Calu3 (cell line): ENCODE results near the gene CNTNAP2. TPM values are rescaled to one million over a fixed set of nuclear protein-coding genes. Genes with fewer than 3 reads are reported as not detected.

Source experiments
- BruUV-seq: library from RNA; stranded (reverse); fragments of 400-500 nt; replicated peaks from 2 replicates; lab custom pipeline; 2021; lab: Mats Ljungman, UMichigan
- CTCF ChIA-PET: fragments of 300-600 bp; sonication (Branson Sonifier 250); formaldehyde crosslinking; loops from one replicate; lab custom pipeline; 2022; ENCODE audit warnings: antibody characterized with exemption; lab: Charles Lee
- DNase-seq: peaks from one replicate; pipeline ENCODE4 v3.0.0; 2022
- H3K27ac Mint-ChIP-seq: one replicate; pipeline ENCODE4 v1.8.0; 2022; ENCODE audit warnings: mixed read lengths; ENCODE audit not compliant: unreplicated experiment
- H3K27me3 Mint-ChIP-seq: one replicate; pipeline ENCODE4 v1.8.0; 2022; ENCODE audit warnings: mixed read lengths; ENCODE audit not compliant: unreplicated experiment
- H3K36me3 Mint-ChIP-seq: one replicate; pipeline ENCODE4 v1.8.0; 2022; ENCODE audit warnings: mild to moderate bottlenecking, moderate library complexity, mixed read lengths; ENCODE audit not compliant: insufficient read depth, unreplicated experiment
- H3K4me1 Mint-ChIP-seq: one replicate; pipeline ENCODE4 v1.8.0; 2022; ENCODE audit warnings: mild to moderate bottlenecking, low read depth, mixed read lengths; ENCODE audit not compliant: unreplicated experiment
- H3K4me3 Mint-ChIP-seq: one replicate; pipeline ENCODE4 v1.8.0; 2022; ENCODE audit warnings: mild to moderate bottlenecking, low read depth, moderate library complexity, mixed read lengths; ENCODE audit not compliant: unreplicated experiment
- H3K9me3 Mint-ChIP-seq: one replicate; pipeline ENCODE4 v1.8.0; 2022; ENCODE audit warnings: low read depth, mixed read lengths; ENCODE audit not compliant: unreplicated experiment
- intact Hi-C: fragments of 100-400 bp; cut with micrococcal nuclease; formaldehyde crosslinking; loops from one replicate; pipeline ENCODE4 v1.10.0; 2022; ENCODE audit not compliant: unreplicated experiment
- total RNA-seq: library from RNA; stranded (reverse); gene quantifications from 2 replicates; pipeline ENCODE4 v1.2.3, GENCODE V29; 2022
- TF ChIP-seq, protein P1 (sequence below): fragments of 200-600 bp; IDR thresholded peaks from one replicate; pipeline ENCODE4 v1.8.0; 2022; ENCODE audit warnings: antibody characterized with exemption; ENCODE audit not compliant: unreplicated experiment

The CNTNAP2 gene
- total RNA-seq, 1 experiment from 2014 or later: 1.1 TPM

DNA sequence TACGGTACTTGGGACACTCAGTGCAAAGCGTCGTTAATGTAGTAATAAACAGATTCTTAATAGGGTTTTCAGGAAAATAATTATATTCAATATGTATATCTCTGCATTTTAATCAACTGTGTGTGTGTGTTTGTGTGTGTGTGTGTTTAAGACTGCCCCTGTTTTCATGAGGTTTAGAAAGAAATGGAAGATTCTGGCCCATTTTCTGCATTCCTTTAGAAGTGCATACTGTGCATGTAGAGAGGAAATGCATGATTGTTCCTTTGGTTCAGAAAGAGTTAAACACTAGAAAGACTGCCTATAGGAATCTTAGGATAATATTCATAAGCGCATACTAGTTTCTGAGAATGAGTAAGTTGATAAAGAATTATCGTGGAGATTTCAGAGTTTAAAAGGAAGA, 975 bp downstream of the CNTNAP2 start:
- peaks cover 1% of the 10 kb centered on the region for H3K9me3 Mint-ChIP-seq
- H3K27me3 Mint-ChIP-seq: no peaks in the 10 kb centered on the region
- TF ChIP-seq, protein P1, sequence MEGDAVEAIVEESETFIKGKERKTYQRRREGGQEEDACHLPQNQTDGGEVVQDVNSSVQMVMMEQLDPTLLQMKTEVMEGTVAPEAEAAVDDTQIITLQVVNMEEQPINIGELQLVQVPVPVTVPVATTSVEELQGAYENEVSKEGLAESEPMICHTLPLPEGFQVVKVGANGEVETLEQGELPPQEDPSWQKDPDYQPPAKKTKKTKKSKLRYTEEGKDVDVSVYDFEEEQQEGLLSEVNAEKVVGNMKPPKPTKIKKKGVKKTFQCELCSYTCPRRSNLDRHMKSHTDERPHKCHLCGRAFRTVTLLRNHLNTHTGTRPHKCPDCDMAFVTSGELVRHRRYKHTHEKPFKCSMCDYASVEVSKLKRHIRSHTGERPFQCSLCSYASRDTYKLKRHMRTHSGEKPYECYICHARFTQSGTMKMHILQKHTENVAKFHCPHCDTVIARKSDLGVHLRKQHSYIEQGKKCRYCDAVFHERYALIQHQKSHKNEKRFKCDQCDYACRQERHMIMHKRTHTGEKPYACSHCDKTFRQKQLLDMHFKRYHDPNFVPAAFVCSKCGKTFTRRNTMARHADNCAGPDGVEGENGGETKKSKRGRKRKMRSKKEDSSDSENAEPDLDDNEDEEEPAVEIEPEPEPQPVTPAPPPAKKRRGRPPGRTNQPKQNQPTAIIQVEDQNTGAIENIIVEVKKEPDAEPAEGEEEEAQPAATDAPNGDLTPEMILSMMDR: no peak
- no TSS peak for BruUV-seq
- no peaks in the 10 kb centered on the region for H3K36me3 Mint-ChIP-seq
- no peak overlapping the region for H3K27ac Mint-ChIP-seq
- DNase-seq: no peak
- H3K4me3 Mint-ChIP-seq: no peak overlapping the region
- CTCF ChIA-PET: no interaction called here
- intact Hi-C loops: no loop called here
- no peaks in the 10 kb centered on the region for H3K4me1 Mint-ChIP-seq

DNA sequence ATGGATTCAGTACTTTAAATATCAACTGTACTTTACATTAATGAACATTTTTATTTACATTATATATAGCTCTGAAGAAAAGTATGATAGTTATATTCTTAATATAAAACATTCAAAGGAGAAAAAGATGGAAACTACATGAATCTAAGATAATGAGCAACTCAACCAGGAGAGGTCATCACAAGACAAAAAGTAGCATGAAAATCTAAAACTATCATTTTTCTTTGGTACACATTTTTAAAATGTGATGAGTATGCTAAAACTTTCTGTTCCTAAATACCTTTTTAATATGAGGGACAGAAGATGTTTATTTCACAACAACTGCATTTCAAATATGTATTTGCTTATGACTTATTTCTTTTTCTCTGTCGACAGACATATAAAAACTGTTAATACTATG, 2.4 kb downstream of the CNTNAP2 start:
- no TSS peak for BruUV-seq
- DNase-seq: no peak
- intact Hi-C loops: no loop called here
- Mint-ChIP-seq H3K9me3 (peaks cover 2% of the 10 kb centered on the region), H3K27ac (no peak overlapping the region), H3K27me3 (no peaks in the 10 kb centered on the region), H3K36me3 (no peaks in the 10 kb centered on the region), H3K4me3 (no peak overlapping the region), H3K4me1 (no peaks in the 10 kb centered on the region)
- TF ChIP-seq, protein P1: no peak
- CTCF ChIA-PET: no interaction called here

DNA sequence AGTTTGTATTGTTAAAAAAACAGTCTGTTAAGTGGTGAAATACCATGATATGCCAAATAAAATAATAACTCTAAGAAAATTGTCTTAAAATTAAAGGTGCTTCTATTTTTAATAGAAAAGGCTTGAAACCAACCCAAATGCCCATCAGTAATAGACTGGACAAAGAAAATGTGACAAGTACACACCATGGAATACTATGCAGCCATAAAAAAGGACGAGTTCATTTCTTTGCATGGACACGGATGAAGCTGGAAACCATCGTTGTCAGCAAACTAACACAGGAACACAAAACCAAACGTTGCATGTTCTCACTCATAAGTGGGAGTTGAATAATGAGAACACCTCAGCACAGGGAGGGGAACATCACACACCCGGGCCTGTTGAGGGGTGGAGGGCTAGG, 7.1 kb downstream of the CNTNAP2 start:
- TF ChIP-seq, protein P1: no peak
- Mint-ChIP-seq H3K4me1 (no peaks in the 10 kb centered on the region), H3K36me3 (no peaks in the 10 kb centered on the region), H3K27ac (no peak overlapping the region), H3K9me3 (peaks cover 8% of the 10 kb centered on the region), H3K27me3 (no peaks in the 10 kb centered on the region), H3K4me3 (no peak overlapping the region)
- BruUV-seq: no TSS peak
- CTCF ChIA-PET: no interaction called here
- no peak for DNase-seq
- intact Hi-C loops: no loop called here

DNA sequence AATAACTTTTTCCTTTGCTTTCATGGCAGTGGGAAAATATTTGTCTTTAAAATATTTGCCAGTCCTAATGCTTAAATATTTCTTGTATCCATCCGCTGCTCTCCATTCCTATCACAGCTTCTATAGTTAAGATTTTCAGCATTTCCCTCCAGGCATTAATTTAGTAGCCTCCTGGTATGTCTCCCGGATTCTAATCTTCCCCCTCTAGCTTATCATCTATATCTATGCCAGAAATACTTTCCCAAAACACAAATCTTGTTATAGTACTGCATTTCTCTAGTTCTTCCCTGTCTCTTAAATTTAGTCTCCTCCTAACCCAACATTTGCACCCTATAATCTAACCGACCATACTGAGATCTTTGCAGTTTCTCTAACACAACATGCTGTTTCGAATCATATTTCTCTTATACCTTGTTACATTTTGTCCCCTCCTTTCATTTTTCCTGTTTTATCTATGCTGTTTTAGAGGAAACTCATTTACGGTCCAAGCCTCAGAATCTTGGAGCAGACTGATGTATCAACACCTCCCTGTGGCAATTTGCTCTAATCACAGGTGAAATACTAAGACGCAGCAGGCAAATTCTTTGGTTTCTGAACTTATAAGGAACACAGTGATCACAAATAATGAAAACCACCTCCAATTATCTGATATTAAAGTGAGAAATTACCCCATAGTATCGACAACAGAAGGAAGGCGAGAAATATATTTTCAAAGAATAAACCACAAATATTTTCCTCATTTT, 10.3 kb downstream of the CNTNAP2 start:
- CTCF ChIA-PET: no interaction called here
- no TSS peak for BruUV-seq
- no peak for DNase-seq
- H3K36me3 Mint-ChIP-seq: no peaks in the 10 kb centered on the region
- H3K27me3 Mint-ChIP-seq: no peaks in the 10 kb centered on the region
- H3K4me1 Mint-ChIP-seq: no peaks in the 10 kb centered on the region
- TF ChIP-seq, protein P1: no peak
- no peak overlapping the region for H3K27ac Mint-ChIP-seq
- no peak overlapping the region for H3K4me3 Mint-ChIP-seq
- intact Hi-C loops: no loop called here
- peaks cover 10% of the 10 kb centered on the region for H3K9me3 Mint-ChIP-seq
